K562 (cell line): ENCODE results near the gene HNRNPM. TPM values are rescaled to one million over a fixed set of nuclear protein-coding genes. Genes with fewer than 3 reads are reported as not detected.

Source experiments
- BCOR ChIP-seq: fragments of 450-650 bp; IDR thresholded peaks from 2 replicates; pipeline ENCODE4 v1.6.1; 2016
- BMI1 ChIP-seq: fragments of 150-350 bp; IDR thresholded peaks from 2 replicates; pipeline ENCODE4 v1.6.1; 2014; ENCODE audit warnings: low read length
- BRF1 ChIP-seq: IDR thresholded peaks from 3 replicates; pipeline ENCODE4 v1.6.1; 2011; ENCODE audit warnings: borderline replicate concordance, mild to moderate bottlenecking; ENCODE audit not compliant: insufficient read length; ENCODE audit errors: extremely low read depth
- CBX1 ChIP-seq: sonication (generic); IDR thresholded peaks from 2 replicates; pipeline ENCODE4 v1.6.1; 2016; ENCODE audit warnings: antibody characterized with exemption, low read depth, mild to moderate bottlenecking
- MAZ ChIP-seq, 2 experiments: fragments of 450-650 bp in 1 of 2; sonication (generic) in 1 of 2; formaldehyde crosslinking; IDR thresholded peaks in 1 of 2; conservative IDR thresholded peaks in 1 of 2; 2 replicates each; pipeline versions ENCODE4 v1.4.0 to v1.5.0; 2020; ENCODE audit warnings: mild to moderate bottlenecking in 1 of 2, missing genetic modification reagents in 1 of 2
- MYC ChIP-seq, 2 experiments: fragments of 250-450 bp in 1 of 2; sonication (Bioruptor Pico) in 1 of 2; IDR thresholded peaks; 2 replicates each; pipeline versions ENCODE4 v1.5.1 to v1.6.1; 2012 to 2021; ENCODE audit warnings: low read depth in 2 of 2, borderline replicate concordance in 1 of 2, improper control_type of control experiment in 1 of 2, low read length in 1 of 2, mild to moderate bottlenecking in 1 of 2, moderate library complexity in 1 of 2
- MYNN ChIP-seq, 2 experiments: sonication (generic); formaldehyde crosslinking in 1 of 2; IDR thresholded peaks; 2 replicates each; pipeline versions ENCODE4 v1.5.0 to v1.6.1; 2016 to 2020; ENCODE audit warnings: antibody characterized with exemption in 1 of 2, missing genetic modification reagents in 1 of 2
- NFYB ChIP-seq: IDR thresholded peaks from 2 replicates; pipeline ENCODE4 v1.6.1; 2011; ENCODE audit warnings: mild to moderate bottlenecking, moderate library complexity; ENCODE audit not compliant: insufficient read length; ENCODE audit errors: extremely low read depth
- NONO ChIP-seq, 2 experiments: fragments of 200-400 bp in 1 of 2; fragments of 450-650 bp in 1 of 2; formaldehyde crosslinking in 1 of 2; IDR thresholded peaks; 2 replicates each; pipeline ENCODE4 v1.6.1; 2017; ENCODE audit warnings: low read depth in 2 of 2, mild to moderate bottlenecking in 2 of 2, moderate library complexity in 2 of 2, low read length in 1 of 2
- RB1 ChIP-seq: fragments of 450-650 bp; IDR thresholded peaks from 2 replicates; pipeline ENCODE4 v1.6.1; 2017; ENCODE audit warnings: low read depth, mild to moderate bottlenecking
- ZFP36 ChIP-seq: fragments of 150-350 bp; IDR thresholded peaks from 2 replicates; pipeline ENCODE4 v1.6.1; 2018; ENCODE audit warnings: low read length, low read depth; ENCODE audit not compliant: partially characterized antibody
- ZNF12 ChIP-seq: sonication (generic); formaldehyde crosslinking; IDR thresholded peaks from 2 replicates; pipeline ENCODE4 v1.4.0; 2020; ENCODE audit warnings: mild to moderate bottlenecking, missing genetic modification reagents
- ZNF133 ChIP-seq: fragments of 250-450 bp; sonication (Bioruptor Pico); IDR thresholded peaks from 2 replicates; pipeline ENCODE4 v1.4.0; 2020; ENCODE audit warnings: mild to moderate bottlenecking
- polyA plus RNA-seq, 8 experiments: library from polyadenylated mRNA; depleted of rRNA in 4 of 8; stranded (reverse) in 5 of 8; unstranded in 3 of 8; fragments of >200 nt; fragmentation: Nextera tagmentation in 2 of 8; fragmentation: Illumina TruSeq in 1 of 8; extraction: Ambion mirVana in 2 of 8; extraction: Trizol in 1 of 8; gene quantifications; 2 replicates each; pipeline versions ENCODE4 v1.2.1 to v1.2.3, GENCODE V29; 2011 to 2014; ENCODE audit warnings: inconsistent platforms in 1 of 8, missing spikeins in 1 of 8
- total RNA-seq, 7 experiments: library from RNA; depleted of rRNA in 6 of 7; stranded (reverse); fragments of >200 nt in 6 of 7; fragmentation: Illumina TruSeq in 2 of 7; extraction: Trizol in 2 of 7; gene quantifications; 2 replicates each; pipeline versions ENCODE4 v1.2.1 to v1.2.3, GENCODE V29; 2011 to 2021; ENCODE audit warnings: low replicate concordance in 1 of 7
- TF ChIP-seq, protein P1 (sequence below): sonication (generic); formaldehyde crosslinking; IDR thresholded peaks from 2 replicates; pipeline ENCODE4 v1.9.0; 2022; ENCODE audit warnings: mild to moderate bottlenecking, missing genetic modification reagents
- TF ChIP-seq, protein P2 (sequence below): fragments of 450-650 bp; IDR thresholded peaks from 2 replicates; pipeline ENCODE4 v1.6.1; 2017; ENCODE audit warnings: antibody characterized with exemption, mild to moderate bottlenecking
- TF ChIP-seq, protein P3 (sequence below): fragments of 250-450 bp; sonication (Bioruptor Pico); IDR thresholded peaks from 2 replicates; pipeline ENCODE4 v1.5.0; 2020; ENCODE audit warnings: mild to moderate bottlenecking
- TF ChIP-seq, protein P4 (sequence below): fragments of 450-650 bp; IDR thresholded peaks from 2 replicates; pipeline ENCODE4 v1.6.1; 2014; ENCODE audit warnings: low read depth, mild to moderate bottlenecking, moderate library complexity, borderline replicate concordance

The HNRNPM gene
- total and polyA plus RNA-seq, 9 of the 15 experiments (the other 6 are each of a cell fraction or from before 2014, with no cell fraction given): 11.1 to 340 (median 195) TPM

DNA sequence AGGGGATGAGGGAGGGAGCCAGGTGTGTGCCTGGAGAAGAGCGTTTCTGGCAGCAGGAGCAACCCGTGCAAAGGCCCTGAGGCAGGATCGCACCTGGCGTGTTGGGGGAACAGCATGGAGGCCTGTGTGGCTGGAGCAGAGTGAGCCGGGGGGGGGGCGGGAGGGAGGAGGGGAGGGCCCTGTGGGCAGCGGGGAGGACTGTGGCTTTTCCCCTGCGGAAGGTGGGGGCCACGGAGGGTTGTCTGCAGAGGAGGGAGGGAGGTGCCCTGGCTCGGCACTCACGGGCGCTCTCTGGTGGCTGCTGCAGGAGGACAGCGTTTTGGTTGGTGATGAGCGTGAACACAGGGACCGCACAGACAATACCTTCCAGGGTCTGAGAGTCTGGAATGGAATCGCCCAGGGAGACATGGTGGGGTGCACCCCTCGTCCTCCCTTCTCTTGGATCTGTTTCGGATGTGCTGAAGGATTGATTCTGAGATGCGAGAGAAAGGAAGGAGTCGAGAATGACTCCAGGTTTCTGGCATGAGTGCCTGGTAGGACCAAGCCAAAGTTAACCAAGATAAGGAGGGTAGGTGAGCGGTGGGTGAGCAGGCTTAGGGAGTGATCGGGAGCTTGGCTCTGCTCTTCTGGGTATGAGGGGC, 48.1 kb upstream of the HNRNPM start (continued):
- peak; percentile 48; the same call in 1 of the 2 replicates for TF ChIP-seq RB1
- peak; percentile 82 for TF ChIP-seq ZFP36
- TF ChIP-seq, protein P1, sequence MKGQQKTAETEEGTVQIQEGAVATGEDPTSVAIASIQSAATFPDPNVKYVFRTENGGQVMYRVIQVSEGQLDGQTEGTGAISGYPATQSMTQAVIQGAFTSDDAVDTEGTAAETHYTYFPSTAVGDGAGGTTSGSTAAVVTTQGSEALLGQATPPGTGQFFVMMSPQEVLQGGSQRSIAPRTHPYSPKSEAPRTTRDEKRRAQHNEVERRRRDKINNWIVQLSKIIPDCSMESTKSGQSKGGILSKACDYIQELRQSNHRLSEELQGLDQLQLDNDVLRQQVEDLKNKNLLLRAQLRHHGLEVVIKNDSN (CRISPR knock-in tag): no peak
- no peak for TF ChIP-seq BRF1
- TF ChIP-seq ZNF133: no peak
- TF ChIP-seq CBX1: 0 out of 2 replicates have a peak, but pooled peaks have one; percentile 66
- TF ChIP-seq, protein P2, sequence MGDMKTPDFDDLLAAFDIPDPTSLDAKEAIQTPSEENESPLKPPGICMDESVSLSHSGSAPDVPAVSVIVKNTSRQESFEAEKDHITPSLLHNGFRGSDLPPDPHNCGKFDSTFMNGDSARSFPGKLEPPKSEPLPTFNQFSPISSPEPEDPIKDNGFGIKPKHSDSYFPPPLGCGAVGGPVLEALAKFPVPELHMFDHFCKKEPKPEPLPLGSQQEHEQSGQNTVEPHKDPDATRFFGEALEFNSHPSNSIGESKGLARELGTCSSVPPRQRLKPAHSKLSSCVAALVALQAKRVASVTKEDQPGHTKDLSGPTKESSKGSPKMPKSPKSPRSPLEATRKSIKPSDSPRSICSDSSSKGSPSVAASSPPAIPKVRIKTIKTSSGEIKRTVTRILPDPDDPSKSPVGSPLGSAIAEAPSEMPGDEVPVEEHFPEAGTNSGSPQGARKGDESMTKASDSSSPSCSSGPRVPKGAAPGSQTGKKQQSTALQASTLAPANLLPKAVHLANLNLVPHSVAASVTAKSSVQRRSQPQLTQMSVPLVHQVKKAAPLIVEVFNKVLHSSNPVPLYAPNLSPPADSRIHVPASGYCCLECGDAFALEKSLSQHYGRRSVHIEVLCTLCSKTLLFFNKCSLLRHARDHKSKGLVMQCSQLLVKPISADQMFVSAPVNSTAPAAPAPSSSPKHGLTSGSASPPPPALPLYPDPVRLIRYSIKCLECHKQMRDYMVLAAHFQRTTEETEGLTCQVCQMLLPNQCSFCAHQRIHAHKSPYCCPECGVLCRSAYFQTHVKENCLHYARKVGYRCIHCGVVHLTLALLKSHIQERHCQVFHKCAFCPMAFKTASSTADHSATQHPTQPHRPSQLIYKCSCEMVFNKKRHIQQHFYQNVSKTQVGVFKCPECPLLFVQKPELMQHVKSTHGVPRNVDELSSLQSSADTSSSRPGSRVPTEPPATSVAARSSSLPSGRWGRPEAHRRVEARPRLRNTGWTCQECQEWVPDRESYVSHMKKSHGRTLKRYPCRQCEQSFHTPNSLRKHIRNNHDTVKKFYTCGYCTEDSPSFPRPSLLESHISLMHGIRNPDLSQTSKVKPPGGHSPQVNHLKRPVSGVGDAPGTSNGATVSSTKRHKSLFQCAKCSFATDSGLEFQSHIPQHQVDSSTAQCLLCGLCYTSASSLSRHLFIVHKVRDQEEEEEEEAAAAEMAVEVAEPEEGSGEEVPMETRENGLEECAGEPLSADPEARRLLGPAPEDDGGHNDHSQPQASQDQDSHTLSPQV: no peak
- TF ChIP-seq NFYB: no peak
- TF ChIP-seq, protein P3, sequence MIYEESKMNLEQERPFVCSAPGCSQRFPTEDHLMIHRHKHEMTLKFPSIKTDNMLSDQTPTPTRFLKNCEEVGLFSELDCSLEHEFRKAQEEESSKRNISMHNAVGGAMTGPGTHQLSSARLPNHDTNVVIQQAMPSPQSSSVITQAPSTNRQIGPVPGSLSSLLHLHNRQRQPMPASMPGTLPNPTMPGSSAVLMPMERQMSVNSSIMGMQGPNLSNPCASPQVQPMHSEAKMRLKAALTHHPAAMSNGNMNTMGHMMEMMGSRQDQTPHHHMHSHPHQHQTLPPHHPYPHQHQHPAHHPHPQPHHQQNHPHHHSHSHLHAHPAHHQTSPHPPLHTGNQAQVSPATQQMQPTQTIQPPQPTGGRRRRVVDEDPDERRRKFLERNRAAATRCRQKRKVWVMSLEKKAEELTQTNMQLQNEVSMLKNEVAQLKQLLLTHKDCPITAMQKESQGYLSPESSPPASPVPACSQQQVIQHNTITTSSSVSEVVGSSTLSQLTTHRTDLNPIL (CRISPR knock-in tag): no peak
- TF ChIP-seq BCOR: 0 out of 2 replicates have a peak, but pooled peaks have one; percentile 15
- 0 out of 2 replicates have a peak, but pooled peaks have one; percentile 19 for TF ChIP-seq MYC (IDR thresholded peaks at IDR 0.05; ENCODE audit: low read depth, low read length)
- TF ChIP-seq MYC (CRISPR knock-in tag; IDR thresholded peaks at IDR 0.05; ENCODE audit: borderline replicate concordance, low read depth): no peak
- TF ChIP-seq BMI1: no peak
- no peak for TF ChIP-seq NONO (IDR thresholded peaks at IDR 0.05; ENCODE audit: low read depth in 2 of 2, low read length in 1 of 2)
- peak; percentile 38; the same call in 1 of the 2 replicates for TF ChIP-seq MYNN (IDR thresholded peaks at IDR 0.05)
- TF ChIP-seq MYNN (CRISPR knock-in tag; IDR thresholded peaks at IDR 0.05): no peak
- TF ChIP-seq, protein P4, sequence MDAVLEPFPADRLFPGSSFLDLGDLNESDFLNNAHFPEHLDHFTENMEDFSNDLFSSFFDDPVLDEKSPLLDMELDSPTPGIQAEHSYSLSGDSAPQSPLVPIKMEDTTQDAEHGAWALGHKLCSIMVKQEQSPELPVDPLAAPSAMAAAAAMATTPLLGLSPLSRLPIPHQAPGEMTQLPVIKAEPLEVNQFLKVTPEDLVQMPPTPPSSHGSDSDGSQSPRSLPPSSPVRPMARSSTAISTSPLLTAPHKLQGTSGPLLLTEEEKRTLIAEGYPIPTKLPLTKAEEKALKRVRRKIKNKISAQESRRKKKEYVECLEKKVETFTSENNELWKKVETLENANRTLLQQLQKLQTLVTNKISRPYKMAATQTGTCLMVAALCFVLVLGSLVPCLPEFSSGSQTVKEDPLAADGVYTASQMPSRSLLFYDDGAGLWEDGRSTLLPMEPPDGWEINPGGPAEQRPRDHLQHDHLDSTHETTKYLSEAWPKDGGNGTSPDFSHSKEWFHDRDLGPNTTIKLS: no peak
- peak; percentile 83 to 99 for TF ChIP-seq MAZ (CRISPR knock-in tag; conservative IDR thresholded peaks at IDR 0.05 in 1 of 2, IDR thresholded peaks at IDR 0.05 in 1 of 2)
- no peak for TF ChIP-seq ZNF12
